ENCODE measurements around the gene SLC2A13.

Gene SLC2A13

DNA sequence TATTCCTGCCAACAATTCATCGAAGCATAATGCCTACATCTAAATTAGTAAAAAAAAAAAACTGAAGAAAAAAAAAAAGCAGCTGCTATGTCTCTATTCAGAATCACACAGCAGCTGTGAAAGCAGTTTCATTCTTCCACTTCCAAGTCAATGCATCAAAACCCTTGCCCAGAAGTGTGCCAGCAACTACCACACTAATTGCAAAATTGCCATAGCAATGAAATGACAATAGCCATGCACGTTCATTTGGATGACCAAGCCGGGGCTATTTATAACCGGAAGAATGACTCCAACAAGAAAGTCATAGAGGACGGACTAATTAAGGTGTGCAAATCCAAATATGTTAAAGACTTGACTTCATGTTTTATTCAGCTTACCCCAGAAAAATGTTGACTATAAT lies 42.5 kb downstream of the SLC2A13 start:
- DNase-seq (ENCODE audit: low read depth): no peak
- no peak overlapping the region for H3K4me3 ChIP-seq (ENCODE audit: low read depth, low read length)
- no peak for TF ChIP-seq MYC (IDR thresholded peaks at IDR 0.05; ENCODE audit: low read depth, low read length)
- TF ChIP-seq POLR2A (IDR thresholded peaks at IDR 0.05; ENCODE audit: extremely low read depth, insufficient read length): no peak
- TF ChIP-seq, protein P1, sequence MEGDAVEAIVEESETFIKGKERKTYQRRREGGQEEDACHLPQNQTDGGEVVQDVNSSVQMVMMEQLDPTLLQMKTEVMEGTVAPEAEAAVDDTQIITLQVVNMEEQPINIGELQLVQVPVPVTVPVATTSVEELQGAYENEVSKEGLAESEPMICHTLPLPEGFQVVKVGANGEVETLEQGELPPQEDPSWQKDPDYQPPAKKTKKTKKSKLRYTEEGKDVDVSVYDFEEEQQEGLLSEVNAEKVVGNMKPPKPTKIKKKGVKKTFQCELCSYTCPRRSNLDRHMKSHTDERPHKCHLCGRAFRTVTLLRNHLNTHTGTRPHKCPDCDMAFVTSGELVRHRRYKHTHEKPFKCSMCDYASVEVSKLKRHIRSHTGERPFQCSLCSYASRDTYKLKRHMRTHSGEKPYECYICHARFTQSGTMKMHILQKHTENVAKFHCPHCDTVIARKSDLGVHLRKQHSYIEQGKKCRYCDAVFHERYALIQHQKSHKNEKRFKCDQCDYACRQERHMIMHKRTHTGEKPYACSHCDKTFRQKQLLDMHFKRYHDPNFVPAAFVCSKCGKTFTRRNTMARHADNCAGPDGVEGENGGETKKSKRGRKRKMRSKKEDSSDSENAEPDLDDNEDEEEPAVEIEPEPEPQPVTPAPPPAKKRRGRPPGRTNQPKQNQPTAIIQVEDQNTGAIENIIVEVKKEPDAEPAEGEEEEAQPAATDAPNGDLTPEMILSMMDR (IDR thresholded peaks at IDR 0.05; ENCODE audit: low read depth, low read length): no peak
- TF ChIP-seq, protein P2, sequence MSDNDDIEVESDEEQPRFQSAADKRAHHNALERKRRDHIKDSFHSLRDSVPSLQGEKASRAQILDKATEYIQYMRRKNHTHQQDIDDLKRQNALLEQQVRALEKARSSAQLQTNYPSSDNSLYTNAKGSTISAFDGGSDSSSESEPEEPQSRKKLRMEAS (IDR thresholded peaks at IDR 0.05; ENCODE audit: low read depth, low read length): no peak

DNA sequence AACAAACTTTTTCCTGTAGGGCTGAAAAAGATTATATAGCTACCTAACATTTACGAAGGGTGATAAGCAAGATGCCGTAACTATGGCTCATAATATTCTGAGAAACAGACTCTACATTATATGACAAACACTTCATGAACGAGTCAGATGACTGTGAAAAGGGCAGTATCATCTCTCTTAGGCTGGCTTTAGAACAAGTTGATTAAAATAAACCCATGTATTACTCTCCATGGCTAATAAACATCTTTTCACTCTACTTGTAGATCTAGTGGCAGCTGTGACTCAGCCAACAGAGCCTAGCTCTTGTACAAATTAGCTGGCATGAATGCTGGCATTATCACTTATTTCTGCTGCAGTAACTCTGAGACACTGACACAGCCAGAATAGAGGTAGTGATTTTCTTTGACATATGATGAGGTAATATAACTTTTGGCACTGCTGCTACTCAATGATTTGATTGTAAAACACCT lies 47.1 kb downstream of the SLC2A13 start:
- H3K4me3 ChIP-seq (ENCODE audit: low read depth, low read length): no peak overlapping the region
- TF ChIP-seq, protein P2 (IDR thresholded peaks at IDR 0.05; ENCODE audit: low read depth, low read length): no peak
- no peak for DNase-seq (ENCODE audit: low read depth)

DNA sequence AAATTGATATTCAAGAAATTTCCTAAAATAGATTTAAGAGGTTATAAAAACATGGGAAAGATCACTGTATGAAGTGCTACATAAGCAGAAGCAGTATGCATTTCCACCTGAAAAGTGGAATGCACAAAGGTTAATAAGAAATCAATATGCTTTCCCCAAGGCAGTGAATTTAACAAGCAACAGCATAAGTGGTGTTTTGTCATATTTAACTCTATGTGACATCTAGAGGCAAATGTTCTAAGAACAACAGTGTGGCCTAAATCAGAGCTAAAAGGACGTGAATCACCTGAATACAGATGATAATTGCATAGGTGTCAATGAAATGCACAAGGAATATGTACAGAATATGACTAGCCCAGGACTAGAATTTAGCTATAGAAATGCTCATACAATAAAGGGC lies 49.5 kb downstream of the SLC2A13 start:
- no peak for DNase-seq (ENCODE audit: low read depth)
- TF ChIP-seq MYC (IDR thresholded peaks at IDR 0.05; ENCODE audit: low read depth, low read length): no peak
- TF ChIP-seq, protein P2 (IDR thresholded peaks at IDR 0.05; ENCODE audit: low read depth, low read length): no peak
- TF ChIP-seq POLR2A (IDR thresholded peaks at IDR 0.05; ENCODE audit: extremely low read depth, insufficient read length): no peak
- TF ChIP-seq, protein P1 (IDR thresholded peaks at IDR 0.05; ENCODE audit: low read depth, low read length): no peak
- H3K4me3 ChIP-seq (ENCODE audit: low read depth, low read length): no peak overlapping the region

DNA sequence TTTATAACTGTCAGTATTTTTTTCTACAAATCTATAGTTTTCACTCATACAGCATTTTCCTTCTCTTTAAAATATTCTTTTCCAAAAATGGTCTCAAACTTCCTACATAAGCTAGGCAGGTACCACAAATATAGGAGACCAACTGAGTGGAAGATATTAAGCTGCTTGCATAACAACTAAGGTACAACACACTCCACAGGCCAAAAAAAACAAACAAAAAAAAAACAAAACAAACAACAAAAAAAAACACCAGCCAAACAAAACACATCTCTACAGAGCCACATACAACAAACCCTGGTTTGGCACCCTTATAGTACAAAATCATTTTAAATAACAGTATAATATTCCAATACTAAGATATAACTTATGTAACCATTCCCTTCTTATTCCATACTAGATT lies 50.1 kb downstream of the SLC2A13 start:
- no peak for DNase-seq (ENCODE audit: low read depth)
- TF ChIP-seq MYC (IDR thresholded peaks at IDR 0.05; ENCODE audit: low read depth, low read length): no peak
- TF ChIP-seq, protein P2 (IDR thresholded peaks at IDR 0.05; ENCODE audit: low read depth, low read length): no peak
- no peak for TF ChIP-seq POLR2A (IDR thresholded peaks at IDR 0.05; ENCODE audit: extremely low read depth, insufficient read length)
- TF ChIP-seq, protein P1 (IDR thresholded peaks at IDR 0.05; ENCODE audit: low read depth, low read length): no peak
- no peak overlapping the region for H3K4me3 ChIP-seq (ENCODE audit: low read depth, low read length)

DNA sequence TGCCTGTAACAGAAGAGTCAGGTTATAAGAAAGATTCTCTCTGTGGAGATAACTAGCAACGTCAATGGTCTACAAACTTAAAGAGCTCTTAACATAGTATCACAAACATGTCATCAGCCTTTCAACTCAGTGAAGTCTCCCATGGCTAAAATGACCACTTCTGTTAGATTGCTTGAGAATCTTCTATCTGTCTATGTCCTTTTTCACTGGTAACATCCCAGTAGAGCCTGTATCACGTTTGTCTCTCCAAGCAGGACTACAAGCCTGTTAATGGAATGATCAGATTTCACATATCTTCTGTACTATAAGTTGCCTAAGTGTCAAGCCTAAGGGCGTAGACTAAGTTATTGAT lies 50.7 kb downstream of the SLC2A13 start:
- DNase-seq (ENCODE audit: low read depth): no peak
- TF ChIP-seq, protein P1 (IDR thresholded peaks at IDR 0.05; ENCODE audit: low read depth, low read length): no peak
- TF ChIP-seq POLR2A (IDR thresholded peaks at IDR 0.05; ENCODE audit: extremely low read depth, insufficient read length) (no peak), MYC (IDR thresholded peaks at IDR 0.05; ENCODE audit: low read depth, low read length) (no peak)
- TF ChIP-seq, protein P2 (IDR thresholded peaks at IDR 0.05; ENCODE audit: low read depth, low read length): no peak
- no peak overlapping the region for H3K4me3 ChIP-seq (ENCODE audit: low read depth, low read length)

DNA sequence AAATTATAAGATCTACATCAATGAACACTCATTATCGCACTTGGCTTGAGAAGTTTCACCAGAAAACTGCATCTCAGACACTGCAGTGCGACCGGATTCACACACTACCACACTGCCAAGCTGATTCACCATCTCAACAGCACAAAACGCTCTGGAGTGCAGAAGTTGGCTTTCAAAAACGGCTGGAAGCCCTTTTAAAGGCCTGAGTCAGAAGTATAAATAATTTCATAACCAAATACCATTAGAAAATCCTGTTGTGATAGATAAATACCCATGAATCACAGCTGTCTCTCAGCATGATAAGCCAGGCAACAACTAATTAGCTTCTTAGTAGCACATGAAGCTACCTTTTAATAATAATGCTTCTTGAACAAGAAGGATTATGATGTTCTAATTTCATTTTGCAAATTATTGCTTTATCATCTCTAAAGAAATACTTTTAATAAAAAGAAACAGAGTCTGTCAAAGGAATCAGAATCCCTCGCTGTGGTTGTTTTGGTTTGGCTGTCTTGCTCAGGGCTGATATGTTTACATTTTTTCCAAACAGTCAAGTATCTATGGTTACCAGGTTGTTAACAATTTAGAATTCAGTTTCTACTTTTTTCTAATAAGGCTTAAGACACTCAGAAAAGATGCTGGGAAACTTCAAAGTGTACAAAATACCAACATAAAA lies 51.2 kb downstream of the SLC2A13 start:
- no peak for DNase-seq (ENCODE audit: low read depth)
- H3K4me3 ChIP-seq (ENCODE audit: low read depth, low read length): no peak overlapping the region
- TF ChIP-seq, protein P1 (IDR thresholded peaks at IDR 0.05; ENCODE audit: low read depth, low read length): no peak

Data from NB4 (cell line).